HepG2 (cell line): ENCODE data around the gene CEP55. TPM values are rescaled to one million over a fixed set of nuclear protein-coding genes. Genes with fewer than 3 reads are reported as not detected.
A peak's percentile ranks its signal among the peaks of the same experiment; 100 is the strongest.

Source experiments
- GTF2F1 ChIP-seq: fragments of 150-350 bp; IDR thresholded peaks from 2 replicates; pipeline ENCODE4 v1.6.1; 2014; ENCODE audit warnings: low read length
- KDM2A ChIP-seq: sonication (generic); formaldehyde crosslinking; IDR thresholded peaks from 2 replicates; pipeline ENCODE4 v1.4.0; 2020; ENCODE audit warnings: low read depth, missing genetic modification reagents, borderline replicate concordance
- NFKBIZ ChIP-seq: IDR thresholded peaks from 2 replicates; pipeline ENCODE4 v1.6.1; 2018; ENCODE audit warnings: missing genetic modification reagents, missing compliant biosample characterization
- SALL1 ChIP-seq: sonication (generic); formaldehyde crosslinking; IDR thresholded peaks from 2 replicates; pipeline ENCODE4 v1.8.0; 2022; ENCODE audit warnings: mild to moderate bottlenecking, missing genetic modification reagents
- SMC3 ChIP-seq: IDR thresholded peaks from 2 replicates; pipeline ENCODE4 v1.6.1; 2011; ENCODE audit warnings: low read length, improper control_type of control experiment
- SOX5 ChIP-seq: IDR thresholded peaks from 2 replicates; pipeline ENCODE4 v1.6.1; 2016; ENCODE audit warnings: borderline replicate concordance
- STAG1 ChIP-seq: sonication (generic); formaldehyde crosslinking; IDR thresholded peaks from 2 replicates; pipeline ENCODE4 v1.4.0; 2020; ENCODE audit warnings: missing genetic modification reagents
- ZNF101 ChIP-seq: sonication (generic); formaldehyde crosslinking; IDR thresholded peaks from 2 replicates; pipeline ENCODE4 v1.4.0; 2020; ENCODE audit warnings: mild to moderate bottlenecking, low read depth, missing genetic modification reagents, borderline replicate concordance
- ZNF605 ChIP-seq: sonication (generic); formaldehyde crosslinking; IDR thresholded peaks from 2 replicates; pipeline ENCODE4 v1.8.0; 2022; ENCODE audit warnings: mild to moderate bottlenecking, missing genetic modification reagents
- ZNF644 ChIP-seq: IDR thresholded peaks from 2 replicates; pipeline ENCODE4 v1.6.1; 2016; ENCODE audit warnings: low read depth
- ZSCAN22 ChIP-seq: sonication (generic); formaldehyde crosslinking; IDR thresholded peaks from 2 replicates; pipeline ENCODE4 v1.4.0; 2020; ENCODE audit warnings: mild to moderate bottlenecking, missing genetic modification reagents
- polyA plus RNA-seq, 8 experiments: library from polyadenylated mRNA; depleted of rRNA in 3 of 8; stranded (reverse) in 7 of 8; unstranded in 1 of 8; fragments of >200 nt; fragmentation: Illumina TruSeq in 4 of 8; extraction: Trizol in 4 of 8; gene quantifications; 2 replicates each; pipeline versions ENCODE4 v1.2.1 to v1.2.3, GENCODE V29; 2011 to 2016; ENCODE audit warnings: low read depth in 4 of 8, missing spikeins in 1 of 8, mixed read lengths in 1 of 8; ENCODE audit not compliant: insufficient read depth in 1 of 8
- total RNA-seq, 5 experiments: library from RNA; depleted of rRNA; stranded (reverse); fragments of >200 nt; fragmentation: Illumina TruSeq; extraction: Trizol; gene quantifications; 2 replicates each; pipeline ENCODE4 v1.2.3, GENCODE V29; 2016; ENCODE audit warnings: low read depth in 1 of 5
- TF ChIP-seq, protein P1 (sequence below): sonication (generic); formaldehyde crosslinking; IDR thresholded peaks from 2 replicates; pipeline ENCODE4 v1.5.1; 2020; ENCODE audit warnings: mild to moderate bottlenecking, missing genetic modification reagents, moderate library complexity
- TF ChIP-seq, protein P2 (sequence below): sonication (generic); formaldehyde crosslinking; IDR thresholded peaks from 2 replicates; pipeline ENCODE4 v1.8.0; 2023; ENCODE audit warnings: mild to moderate bottlenecking, missing genetic modification reagents
- TF ChIP-seq, protein P3 (sequence below): sonication (generic); formaldehyde crosslinking; IDR thresholded peaks from 2 replicates; pipeline ENCODE4 v1.5.0; 2020; ENCODE audit warnings: mild to moderate bottlenecking, missing genetic modification reagents, moderate library complexity
- TF ChIP-seq, protein P4 (sequence below): sonication (generic); formaldehyde crosslinking; IDR thresholded peaks from 2 replicates; pipeline ENCODE4 v1.8.1; 2022; ENCODE audit warnings: mild to moderate bottlenecking, missing genetic modification reagents
- TF ChIP-seq, protein P5 (sequence below): sonication (generic); formaldehyde crosslinking; IDR thresholded peaks from 2 replicates; pipeline ENCODE4 v1.5.0; 2020; ENCODE audit warnings: mild to moderate bottlenecking, missing genetic modification reagents
- TF ChIP-seq, protein P6 (sequence below): sonication (generic); formaldehyde crosslinking; IDR thresholded peaks from 2 replicates; pipeline ENCODE4 v1.4.0; 2020; ENCODE audit warnings: missing genetic modification reagents, borderline replicate concordance

Gene CEP55
- total and polyA plus RNA-seq, 2 of the 13 experiments (the other 11 are each of a cell fraction or from before 2014, with no cell fraction given), result 6.5 to 17.1 TPM

DNA sequence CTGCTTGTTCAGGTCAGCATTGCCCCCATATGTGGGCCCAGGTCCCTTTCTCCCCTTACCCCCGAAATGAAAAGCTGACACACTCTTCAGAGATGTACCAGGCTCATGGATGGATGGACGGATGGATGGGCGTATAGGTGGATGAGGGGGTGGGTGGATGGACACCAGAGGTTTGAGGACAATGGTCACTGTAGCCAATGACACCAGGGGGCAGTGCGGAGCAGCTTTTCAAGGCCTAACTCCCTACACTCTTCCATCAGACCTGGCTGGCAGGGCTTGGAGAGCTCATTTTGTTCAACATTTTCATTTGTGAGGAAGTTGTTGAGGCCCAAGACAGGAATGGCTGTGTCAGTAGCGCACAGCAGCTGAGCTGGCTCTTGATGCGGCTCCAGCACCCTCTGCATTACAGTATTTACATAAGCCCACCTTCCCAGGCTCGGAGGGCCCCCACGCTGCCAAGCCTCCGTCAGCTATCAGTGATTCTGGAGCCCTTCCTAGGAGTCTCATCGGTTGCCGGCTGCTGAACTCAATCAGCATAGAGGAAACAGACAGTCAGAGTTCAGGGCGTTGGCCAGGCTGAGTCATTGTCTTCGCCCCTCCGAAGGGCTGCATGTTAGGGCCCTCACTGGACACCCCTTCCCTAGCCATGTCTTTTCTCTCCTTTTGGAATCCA, 58.5 kb downstream of the CEP55 start (continued):
- TF ChIP-seq, protein P1, sequence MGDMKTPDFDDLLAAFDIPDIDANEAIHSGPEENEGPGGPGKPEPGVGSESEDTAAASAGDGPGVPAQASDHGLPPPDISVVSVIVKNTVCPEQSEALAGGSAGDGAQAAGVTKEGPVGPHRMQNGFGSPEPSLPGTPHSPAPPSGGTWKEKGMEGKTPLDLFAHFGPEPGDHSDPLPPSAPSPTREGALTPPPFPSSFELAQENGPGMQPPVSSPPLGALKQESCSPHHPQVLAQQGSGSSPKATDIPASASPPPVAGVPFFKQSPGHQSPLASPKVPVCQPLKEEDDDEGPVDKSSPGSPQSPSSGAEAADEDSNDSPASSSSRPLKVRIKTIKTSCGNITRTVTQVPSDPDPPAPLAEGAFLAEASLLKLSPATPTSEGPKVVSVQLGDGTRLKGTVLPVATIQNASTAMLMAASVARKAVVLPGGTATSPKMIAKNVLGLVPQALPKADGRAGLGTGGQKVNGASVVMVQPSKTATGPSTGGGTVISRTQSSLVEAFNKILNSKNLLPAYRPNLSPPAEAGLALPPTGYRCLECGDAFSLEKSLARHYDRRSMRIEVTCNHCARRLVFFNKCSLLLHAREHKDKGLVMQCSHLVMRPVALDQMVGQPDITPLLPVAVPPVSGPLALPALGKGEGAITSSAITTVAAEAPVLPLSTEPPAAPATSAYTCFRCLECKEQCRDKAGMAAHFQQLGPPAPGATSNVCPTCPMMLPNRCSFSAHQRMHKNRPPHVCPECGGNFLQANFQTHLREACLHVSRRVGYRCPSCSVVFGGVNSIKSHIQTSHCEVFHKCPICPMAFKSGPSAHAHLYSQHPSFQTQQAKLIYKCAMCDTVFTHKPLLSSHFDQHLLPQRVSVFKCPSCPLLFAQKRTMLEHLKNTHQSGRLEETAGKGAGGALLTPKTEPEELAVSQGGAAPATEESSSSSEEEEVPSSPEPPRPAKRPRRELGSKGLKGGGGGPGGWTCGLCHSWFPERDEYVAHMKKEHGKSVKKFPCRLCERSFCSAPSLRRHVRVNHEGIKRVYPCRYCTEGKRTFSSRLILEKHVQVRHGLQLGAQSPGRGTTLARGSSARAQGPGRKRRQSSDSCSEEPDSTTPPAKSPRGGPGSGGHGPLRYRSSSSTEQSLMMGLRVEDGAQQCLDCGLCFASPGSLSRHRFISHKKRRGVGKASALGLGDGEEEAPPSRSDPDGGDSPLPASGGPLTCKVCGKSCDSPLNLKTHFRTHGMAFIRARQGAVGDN (CRISPR knock-in tag), result peak; percentile 17; the same call in 1 of the 2 replicates
- TF ChIP-seq ZNF644 (CRISPR knock-in tag) (0 out of 2 replicates have a peak, but pooled peaks have one; percentile 26), GTF2F1 (no peak), ZNF605 (CRISPR knock-in tag) (no peak), NFKBIZ (CRISPR knock-in tag) (no peak), SOX5 (CRISPR knock-in tag) (no peak), ZSCAN22 (peak; percentile 61; the same call in 1 of the 2 replicates), STAG1 (CRISPR knock-in tag) (peak; percentile 74), SALL1 (CRISPR knock-in tag) (peak; percentile 19; the same call in 1 of the 2 replicates), SMC3 (peak; percentile 95), KDM2A (CRISPR knock-in tag) (peak; percentile 21; the same call in 1 of the 2 replicates), ZNF101 (CRISPR knock-in tag) (no peak)
- TF ChIP-seq, protein P2, sequence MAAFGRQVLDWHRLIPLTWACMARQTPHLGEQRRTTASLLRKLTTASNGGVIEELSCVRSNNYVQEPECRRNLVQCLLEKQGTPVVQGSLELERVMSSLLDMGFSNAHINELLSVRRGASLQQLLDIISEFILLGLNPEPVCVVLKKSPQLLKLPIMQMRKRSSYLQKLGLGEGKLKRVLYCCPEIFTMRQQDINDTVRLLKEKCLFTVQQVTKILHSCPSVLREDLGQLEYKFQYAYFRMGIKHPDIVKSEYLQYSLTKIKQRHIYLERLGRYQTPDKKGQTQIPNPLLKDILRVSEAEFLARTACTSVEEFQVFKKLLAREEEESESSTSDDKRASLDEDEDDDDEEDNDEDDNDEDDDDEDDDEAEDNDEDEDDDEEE (CRISPR knock-in tag), result peak; percentile 62; the same call in 1 of the 2 replicates
- TF ChIP-seq, protein P3, sequence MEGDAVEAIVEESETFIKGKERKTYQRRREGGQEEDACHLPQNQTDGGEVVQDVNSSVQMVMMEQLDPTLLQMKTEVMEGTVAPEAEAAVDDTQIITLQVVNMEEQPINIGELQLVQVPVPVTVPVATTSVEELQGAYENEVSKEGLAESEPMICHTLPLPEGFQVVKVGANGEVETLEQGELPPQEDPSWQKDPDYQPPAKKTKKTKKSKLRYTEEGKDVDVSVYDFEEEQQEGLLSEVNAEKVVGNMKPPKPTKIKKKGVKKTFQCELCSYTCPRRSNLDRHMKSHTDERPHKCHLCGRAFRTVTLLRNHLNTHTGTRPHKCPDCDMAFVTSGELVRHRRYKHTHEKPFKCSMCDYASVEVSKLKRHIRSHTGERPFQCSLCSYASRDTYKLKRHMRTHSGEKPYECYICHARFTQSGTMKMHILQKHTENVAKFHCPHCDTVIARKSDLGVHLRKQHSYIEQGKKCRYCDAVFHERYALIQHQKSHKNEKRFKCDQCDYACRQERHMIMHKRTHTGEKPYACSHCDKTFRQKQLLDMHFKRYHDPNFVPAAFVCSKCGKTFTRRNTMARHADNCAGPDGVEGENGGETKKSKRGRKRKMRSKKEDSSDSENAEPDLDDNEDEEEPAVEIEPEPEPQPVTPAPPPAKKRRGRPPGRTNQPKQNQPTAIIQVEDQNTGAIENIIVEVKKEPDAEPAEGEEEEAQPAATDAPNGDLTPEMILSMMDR (CRISPR knock-in tag), result peak; percentile 88
- TF ChIP-seq, protein P4, sequence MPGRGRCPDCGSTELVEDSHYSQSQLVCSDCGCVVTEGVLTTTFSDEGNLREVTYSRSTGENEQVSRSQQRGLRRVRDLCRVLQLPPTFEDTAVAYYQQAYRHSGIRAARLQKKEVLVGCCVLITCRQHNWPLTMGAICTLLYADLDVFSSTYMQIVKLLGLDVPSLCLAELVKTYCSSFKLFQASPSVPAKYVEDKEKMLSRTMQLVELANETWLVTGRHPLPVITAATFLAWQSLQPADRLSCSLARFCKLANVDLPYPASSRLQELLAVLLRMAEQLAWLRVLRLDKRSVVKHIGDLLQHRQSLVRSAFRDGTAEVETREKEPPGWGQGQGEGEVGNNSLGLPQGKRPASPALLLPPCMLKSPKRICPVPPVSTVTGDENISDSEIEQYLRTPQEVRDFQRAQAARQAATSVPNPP, result no peak
- TF ChIP-seq, protein P5, sequence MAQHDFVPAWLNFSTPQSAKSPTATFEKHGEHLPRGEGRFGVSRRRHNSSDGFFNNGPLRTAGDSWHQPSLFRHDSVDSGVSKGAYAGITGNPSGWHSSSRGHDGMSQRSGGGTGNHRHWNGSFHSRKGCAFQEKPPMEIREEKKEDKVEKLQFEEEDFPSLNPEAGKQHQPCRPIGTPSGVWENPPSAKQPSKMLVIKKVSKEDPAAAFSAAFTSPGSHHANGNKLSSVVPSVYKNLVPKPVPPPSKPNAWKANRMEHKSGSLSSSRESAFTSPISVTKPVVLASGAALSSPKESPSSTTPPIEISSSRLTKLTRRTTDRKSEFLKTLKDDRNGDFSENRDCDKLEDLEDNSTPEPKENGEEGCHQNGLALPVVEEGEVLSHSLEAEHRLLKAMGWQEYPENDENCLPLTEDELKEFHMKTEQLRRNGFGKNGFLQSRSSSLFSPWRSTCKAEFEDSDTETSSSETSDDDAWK, result no peak
- TF ChIP-seq, protein P6, sequence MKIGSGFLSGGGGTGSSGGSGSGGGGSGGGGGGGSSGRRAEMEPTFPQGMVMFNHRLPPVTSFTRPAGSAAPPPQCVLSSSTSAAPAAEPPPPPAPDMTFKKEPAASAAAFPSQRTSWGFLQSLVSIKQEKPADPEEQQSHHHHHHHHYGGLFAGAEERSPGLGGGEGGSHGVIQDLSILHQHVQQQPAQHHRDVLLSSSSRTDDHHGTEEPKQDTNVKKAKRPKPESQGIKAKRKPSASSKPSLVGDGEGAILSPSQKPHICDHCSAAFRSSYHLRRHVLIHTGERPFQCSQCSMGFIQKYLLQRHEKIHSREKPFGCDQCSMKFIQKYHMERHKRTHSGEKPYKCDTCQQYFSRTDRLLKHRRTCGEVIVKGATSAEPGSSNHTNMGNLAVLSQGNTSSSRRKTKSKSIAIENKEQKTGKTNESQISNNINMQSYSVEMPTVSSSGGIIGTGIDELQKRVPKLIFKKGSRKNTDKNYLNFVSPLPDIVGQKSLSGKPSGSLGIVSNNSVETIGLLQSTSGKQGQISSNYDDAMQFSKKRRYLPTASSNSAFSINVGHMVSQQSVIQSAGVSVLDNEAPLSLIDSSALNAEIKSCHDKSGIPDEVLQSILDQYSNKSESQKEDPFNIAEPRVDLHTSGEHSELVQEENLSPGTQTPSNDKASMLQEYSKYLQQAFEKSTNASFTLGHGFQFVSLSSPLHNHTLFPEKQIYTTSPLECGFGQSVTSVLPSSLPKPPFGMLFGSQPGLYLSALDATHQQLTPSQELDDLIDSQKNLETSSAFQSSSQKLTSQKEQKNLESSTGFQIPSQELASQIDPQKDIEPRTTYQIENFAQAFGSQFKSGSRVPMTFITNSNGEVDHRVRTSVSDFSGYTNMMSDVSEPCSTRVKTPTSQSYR (CRISPR knock-in tag), result no peak
